Skin of body (tissue), 2 donors: Measurements from ENCODE around the gene KRT33B. TPM values are rescaled to one million over a fixed set of nuclear protein-coding genes. Genes with fewer than 3 reads are reported as not detected.
"Not testable (repeated sequence)": the region's sequence is repeated elsewhere in the genome, so short reads cannot be mapped to it uniquely, and the experiment has no call there.

Experiments
- DNase-seq: peaks from one replicate; lab custom pipeline; 2025; lab: John Stamatoyannopoulos, UW
- total RNA-seq: library from RNA; depleted of rRNA; stranded (reverse); fragments of >200 nt; gene quantifications from one replicate; pipeline ENCODE4 v1.2.3, GENCODE V29; 2014

The KRT33B gene
- total RNA-seq, 1 donor from 2014 or later: 7.7 TPM

DNA sequence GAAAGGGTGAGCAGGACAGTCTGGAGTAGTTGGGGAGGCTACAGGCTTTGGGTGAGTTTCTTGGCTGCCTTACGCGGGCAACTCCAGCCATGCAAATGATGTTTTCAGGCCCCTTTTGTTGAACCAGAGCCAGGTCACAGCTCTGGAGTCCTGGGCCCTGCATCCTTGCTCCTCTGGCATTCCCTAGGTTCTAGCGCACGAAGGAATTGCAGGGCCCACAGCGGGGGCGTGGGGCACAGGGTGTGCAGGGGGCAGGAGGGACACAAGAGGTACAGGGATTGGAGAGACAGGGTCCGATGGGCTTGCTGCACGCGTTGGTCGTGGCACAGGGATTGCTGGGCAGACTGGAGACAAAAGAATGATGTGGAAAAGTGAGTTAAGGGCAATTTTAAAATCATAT is 24.2 kb upstream of the KRT33B start:
- no peak for DNase-seq

DNA sequence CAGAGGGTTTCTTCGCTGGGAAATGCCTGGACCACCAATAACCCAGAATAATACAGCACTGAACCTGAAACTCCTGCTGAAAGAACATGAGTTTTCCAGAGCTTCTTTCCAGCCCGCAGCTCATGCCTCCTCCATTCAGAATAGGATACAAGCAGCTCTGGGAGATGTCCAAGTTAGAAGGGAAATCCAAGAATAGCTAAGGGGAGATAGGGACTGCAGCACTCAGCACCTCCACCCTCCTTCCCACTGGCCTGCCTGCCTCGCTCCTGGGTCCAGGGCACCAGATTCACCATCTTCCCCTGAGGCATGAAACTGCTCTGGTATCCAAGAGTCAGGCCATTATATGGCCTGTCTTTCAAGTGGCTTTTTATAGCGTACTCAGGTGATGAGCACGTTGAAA is 23.7 kb upstream of the KRT33B start:
- DNase-seq: no peak

DNA sequence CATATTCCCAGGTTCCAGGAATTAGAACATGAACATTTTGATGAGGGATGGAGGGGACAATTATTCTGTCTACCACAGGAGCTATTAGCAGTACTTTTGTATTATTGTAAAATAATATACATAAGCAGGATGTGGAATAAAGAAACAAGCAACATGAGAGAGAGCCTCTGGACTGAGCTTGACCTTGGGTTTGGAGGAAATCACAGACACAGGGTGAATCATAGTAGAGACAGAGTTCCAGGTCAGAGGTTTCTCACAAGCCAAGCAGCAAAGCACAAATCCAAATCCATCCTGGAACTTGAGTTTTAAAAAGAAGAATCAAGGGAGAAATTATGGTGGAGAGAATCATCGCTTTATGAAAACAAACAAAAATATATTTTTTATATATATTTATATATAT is 22.7 kb upstream of the KRT33B start:
- DNase-seq: no peak

DNA sequence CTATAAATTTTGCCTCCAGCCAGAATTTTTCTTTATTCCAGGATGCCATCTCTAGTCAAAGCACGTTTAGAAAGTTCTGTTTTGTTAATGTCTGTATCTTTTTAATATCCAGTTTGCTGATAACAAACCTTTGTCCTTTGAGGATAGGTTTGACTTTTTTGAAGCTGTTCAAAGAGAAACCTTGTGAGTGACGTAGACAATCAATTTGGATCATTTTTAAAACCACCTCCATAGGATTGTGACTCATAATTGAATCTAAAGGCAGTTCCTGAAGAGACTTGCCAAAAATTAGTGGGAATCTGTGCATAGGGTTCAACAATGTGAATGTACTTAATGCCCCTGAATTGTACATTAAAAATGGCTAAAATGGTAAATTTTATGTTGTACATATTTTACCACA is 21.9 kb upstream of the KRT33B start:
- DNase-seq: no peak

DNA sequence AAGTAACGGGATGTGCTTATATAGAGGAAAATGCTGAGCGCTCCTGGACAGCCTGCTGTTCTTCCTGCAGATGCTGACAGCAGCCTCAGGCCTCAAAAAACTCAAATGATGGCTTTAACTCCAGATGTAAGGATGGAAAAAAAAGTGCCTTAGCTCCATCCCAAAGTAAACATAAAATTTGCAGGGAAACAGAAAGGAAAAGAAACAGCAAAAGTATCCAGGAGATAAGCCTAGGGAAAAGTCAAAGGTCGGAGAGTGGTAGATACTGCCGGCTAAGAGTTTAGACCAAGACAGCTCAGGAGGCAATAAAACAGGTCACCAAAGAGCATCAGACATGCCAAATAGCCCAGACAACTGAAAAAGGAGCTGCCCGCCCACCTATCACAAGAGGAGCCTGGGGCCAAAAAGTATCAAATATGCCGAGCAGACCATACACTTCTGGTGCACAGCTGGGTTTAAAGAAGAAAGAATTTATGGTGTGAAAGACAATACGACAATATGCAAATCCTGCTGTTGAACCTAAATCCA is 20.9 kb upstream of the KRT33B start:
- DNase-seq: no peak

DNA sequence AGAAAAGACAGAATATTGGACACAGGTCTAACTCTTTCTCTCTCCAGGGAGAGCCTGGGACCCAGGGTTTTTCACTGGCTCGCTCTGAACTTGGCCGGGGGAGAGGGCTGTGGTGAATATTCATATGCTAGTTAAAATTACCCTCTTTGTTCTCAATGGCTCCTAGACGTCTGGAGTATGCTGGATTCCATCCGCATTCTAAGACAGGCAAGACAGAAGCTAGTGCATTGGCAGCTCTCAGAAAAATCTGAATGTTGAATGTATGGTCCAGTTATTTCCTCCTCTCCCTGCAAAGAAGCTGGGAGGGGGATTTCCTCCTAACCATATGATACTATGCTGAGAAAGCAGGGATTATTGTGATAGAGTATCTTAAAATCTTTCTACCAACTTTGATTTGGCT is 18.1 kb upstream of the KRT33B start:
- no peak for DNase-seq

DNA sequence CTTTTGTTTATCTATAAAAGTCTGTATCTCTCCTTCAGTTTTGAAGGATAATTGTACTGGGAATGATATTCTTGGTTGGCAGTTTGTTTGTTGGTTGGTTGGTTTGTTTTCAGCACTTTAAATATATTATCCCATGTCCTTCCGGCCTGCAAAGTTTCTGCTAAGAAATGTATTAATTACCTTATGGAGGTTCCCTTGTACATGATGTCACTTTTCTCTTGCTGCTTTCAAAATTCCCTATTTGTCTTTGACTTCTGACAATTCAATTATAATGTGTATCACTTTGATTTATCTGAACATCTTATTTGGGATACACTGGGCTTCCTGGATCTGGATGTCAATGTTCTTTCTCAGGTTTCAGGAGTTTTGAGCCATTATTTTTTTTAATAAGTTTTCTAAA is 16.6 kb upstream of the KRT33B start:
- no peak for DNase-seq

DNA sequence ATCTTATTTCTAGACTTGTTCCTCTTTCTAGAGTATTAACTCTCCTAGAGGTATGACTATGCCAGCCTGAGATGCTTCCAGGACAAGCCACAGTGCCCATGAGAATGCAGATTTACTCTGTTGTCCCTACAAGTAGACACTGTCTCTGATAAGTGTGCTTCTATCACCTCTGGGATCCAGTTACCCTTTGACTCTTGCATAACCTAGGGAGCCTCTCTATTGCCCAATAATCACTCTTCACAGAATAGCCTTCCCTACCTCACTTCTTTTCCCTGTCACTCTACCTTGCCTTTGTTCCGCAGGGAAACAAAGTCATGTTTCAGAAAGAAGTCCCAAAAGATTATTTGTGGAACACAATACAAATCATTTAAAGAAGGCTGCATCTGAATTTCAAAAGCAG is 14.1 kb upstream of the KRT33B start:
- no peak for DNase-seq

DNA sequence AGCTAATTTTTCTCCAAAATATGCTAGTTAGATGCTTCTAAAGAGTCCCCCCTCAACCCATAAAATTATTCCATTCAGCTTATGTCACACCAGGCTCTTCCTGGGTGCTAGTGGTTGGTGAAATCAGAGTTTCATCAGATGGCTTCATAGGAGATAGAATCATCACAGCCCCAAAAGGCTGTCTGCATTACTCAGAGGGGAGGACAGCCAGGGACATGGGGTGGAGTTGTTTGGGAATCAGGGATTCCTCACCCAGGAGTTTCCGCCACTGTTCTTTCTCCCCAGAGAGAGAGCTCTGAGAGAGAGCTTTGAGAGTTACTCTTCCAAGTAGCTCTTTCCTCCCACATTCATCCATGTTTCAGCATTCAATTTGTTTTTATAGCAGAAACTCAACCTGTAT is 12.8 kb upstream of the KRT33B start:
- DNase-seq: no peak

DNA sequence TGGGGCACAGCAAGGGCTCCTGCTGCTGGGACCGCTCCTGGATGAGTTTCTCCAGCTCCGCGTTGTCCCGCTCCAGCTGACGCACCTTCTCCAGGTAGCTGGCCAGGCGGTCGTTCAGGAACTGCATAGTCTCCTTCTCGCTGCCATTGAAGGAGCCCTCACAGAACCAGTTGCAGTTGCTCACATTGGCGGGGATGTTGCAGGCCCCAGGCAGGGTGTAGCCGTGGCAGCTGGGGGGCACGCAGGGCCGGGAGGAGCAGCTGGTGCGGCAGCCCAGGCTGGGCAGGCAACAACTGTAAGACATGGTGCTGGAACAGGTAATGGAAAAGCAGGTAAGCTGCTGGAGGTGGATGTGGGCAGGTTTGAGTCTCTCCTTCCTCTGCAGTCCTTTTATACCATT is 12.3 kb upstream of the KRT33B start, which contains the start of gene KRT34:
KRT34 (minus strand) TSS at position 364 of the 400 bp plus-strand sequence; CDS start at position 304, 60 bp downstream.
- not testable (repeated sequence) for DNase-seq

DNA sequence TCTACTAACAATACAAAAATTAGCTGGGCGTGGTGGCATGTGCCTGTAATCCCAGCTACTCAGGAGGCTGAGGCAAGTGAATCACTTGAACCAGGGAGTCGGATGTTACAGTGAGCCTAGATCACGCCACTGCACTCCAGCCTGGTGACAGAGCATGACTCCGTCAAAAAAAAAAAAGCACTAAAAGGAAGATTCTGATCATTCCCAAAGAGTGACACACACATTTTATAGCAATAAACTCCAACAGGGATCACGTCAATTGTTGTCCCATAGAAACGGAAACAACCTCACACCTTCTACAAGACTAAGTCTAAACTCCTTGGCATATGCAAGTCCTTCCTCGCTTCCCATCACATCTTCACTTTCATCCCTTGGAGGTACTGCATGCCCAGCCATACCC is 10.5 kb upstream of the KRT33B start:
- not testable (repeated sequence) for DNase-seq

DNA sequence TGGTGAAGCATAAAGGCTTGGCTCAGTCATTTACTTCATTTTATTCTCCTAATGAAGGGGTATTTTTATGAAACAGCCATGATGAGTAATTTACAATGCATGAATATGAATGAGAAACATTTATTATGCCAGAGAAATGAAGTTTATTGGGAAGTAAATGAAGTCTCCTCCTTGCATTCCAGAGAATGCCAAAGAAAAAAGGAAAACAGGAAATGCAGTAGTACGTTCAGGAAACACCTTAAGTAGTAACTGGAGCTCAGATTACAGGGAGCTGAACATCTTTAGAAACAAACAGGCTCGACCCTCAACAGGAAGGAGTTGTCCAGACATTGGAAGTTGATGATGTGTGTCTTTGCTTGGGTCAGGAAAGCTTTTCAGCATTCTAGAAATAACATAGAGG is 7.9 kb upstream of the KRT33B start:
- no peak for DNase-seq

DNA sequence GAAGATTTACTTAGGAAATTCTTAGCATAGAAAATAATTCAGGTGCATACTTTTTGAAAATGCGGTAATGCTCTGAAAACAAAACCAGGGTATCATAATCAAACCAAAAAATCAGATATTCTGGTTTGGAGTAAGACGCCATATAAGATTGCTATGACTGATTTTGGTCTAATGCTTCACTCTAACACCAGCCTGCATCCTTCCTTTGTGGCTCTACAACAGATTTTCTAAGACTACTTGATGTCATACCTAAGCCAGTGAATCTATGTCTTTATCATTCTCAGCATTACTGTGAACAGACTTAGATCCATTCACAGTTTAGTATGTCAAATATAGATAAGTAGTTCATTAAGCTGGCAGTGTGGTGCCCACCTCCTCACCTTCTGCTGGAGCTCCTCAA is 590 bp downstream of the KRT33B start:
- DNase-seq: no peak

DNA sequence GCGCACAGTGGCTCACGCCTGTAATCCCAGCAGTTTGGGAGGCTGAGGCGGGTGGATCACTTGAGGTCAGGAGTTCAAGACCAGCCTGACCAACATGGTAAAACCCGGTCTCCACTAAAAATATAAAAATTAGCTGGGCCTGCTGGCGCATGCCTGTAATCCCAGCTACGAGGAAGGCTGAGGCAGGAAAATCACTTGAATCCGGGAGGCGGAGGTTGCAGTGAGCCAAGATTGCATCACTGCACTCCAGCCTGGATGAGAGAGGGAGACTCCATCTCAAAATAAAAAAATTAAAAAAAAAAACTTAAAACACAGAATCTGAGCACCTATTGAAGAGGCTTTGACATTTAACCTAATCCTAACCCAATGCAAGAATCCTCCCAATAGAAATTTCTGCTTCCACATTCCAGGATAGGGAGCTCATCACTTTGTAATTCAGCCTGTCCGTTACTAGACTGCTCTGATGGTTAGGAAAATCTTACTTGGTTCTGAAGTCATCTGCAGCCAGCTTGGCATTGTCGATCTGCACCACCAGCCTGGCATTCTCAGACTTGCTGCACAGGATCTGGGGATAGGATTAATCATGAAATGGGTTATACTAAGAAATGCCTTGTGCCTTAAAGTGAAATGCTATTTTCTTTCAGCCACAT is 2.1 kb downstream of the KRT33B start:
- DNase-seq: no peak

DNA sequence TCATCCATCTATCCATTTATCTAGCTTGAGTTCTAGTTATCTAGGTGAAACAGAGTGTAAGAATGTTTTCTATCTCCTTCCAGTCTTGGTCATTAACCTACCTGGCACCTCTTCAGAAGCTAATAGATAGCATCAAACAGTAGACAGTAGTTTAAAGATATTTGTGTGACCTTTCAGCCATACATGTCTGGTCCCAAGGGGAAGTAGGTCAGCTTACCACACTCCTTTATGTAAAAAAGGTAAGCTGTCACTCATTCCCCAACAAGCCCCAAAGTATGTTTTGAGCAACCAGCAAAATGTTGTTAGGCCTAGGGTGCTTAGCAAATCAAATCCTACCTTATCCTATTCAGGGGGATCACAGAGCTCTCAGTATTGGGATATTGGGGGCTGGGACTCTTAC is 3.5 kb downstream of the KRT33B start:
- DNase-seq: no peak

DNA sequence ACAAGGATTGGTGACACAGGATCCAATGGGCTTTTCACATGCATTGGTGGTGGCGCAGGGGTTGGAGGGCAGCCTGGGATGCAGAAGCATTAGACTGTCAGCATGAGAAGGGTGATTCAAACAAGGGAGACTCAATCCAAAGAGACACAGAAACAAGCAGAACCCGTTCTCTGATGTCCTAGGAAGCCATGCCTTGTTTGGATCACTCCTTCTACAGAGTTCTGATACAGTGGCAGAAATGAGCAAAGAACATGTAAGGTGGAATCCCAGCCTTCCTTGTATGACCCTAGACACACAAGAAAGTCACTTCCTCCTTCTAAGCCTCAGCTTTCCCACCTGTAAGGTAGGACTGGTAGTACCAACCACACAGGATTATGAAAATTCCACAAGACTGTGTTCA is 5.7 kb downstream of the KRT33B start:
- no peak for DNase-seq

DNA sequence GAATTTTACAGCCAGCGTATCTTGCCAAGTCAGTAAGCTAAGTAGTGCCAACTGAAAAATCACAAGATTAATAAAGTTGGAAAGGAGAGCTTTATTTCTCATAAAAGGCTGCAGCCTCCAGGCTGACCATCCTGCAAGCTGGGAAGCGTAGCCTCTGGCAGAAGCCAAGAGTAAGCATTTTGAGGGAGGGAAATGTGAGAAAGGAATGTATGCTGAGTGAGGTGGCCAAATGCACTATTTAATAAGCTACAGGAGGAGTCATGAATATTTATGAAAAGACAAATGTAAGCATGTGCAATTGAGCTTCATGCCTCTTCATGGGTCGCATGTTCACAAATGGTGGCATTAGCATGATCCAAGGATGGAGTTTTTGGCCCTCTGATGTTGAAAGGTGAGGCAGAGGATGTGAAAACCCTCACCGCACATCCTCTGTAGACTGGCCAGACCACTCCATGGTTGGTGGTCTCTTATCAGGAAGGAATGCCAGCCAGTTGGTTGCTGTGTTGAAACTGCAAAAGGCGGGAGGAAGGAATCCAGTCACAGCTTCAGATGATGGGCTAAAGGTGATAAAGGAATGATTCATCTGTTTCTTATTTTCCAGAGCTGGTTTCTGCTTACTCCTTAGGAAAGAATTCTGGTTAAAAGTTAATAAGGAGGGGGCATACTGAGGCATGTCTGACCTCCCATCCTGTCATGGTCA is 9.2 kb downstream of the KRT33B start:
- no peak for DNase-seq

DNA sequence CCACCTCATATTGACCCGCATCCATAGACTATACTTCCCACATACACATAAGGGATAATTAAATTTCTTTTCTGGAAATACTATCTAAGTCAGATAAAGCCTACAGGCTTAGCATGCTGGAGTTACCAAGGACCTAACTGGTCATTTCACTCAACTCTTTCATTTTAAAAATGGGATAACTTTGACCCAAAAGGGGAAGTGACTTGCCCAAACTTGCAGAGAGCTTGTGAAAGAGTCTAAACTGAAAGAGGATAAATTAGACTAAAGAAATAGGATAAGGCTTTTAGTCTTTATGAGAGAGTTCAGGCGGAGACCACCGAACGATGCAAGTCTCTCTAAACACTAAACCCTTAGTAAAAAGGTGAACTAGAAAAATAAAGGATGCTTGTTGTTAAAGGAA is 15.1 kb downstream of the KRT33B start:
- DNase-seq: no peak

DNA sequence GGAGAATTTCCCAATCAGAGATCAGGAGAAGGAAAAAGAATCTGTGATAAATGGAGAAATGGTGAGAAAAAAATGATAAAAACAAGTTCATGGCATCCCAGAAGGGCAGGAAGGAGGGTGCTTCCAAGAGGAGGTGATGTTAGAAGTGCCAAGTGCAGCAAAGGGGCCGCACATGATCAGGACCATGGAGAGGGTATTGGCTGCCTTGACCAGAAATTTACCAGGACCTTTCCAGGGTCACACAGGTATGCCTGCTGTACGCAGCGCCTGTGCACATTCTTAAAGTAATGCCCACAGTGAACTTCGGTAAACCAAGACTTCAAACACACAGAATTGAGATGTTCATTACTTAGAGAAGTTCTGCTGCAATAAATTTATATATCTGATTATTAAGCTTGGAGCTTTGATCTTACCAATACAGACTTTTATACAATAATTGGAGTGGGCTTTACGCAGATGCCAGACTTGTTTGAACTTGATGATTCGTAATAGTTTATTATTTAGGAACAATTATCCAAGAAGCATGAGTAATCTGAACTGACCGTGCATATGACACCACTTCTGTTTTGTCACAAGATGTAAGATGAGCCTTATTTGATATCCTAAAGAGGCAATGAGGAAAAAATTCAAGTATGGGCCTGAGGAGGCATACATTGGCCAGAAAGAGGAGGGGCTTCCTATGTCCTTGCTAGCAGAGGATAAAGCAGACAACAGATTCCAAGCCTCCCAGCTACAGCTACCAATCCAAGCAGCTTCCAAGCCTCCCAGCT is 16.8 kb downstream of the KRT33B start:
- DNase-seq: no peak

DNA sequence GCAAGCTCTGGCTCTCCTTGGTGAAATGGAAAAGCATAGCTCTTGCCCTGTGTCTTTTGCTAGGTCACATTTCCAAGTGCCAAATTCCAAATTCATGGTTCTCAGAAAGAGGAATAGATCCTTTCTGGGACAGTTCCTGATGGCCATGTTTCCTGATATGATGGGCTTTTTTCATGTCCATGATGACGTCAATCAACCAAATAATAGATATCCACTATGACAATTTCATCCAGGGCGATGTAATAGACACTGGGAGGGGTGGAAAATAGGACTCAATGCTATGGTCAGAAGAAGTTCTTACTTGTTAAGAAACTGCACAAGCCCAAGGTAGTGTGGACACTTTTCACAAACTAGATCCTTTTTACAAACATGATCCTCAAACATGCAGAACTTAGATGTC is 18.4 kb downstream of the KRT33B start:
- no peak for DNase-seq

DNA sequence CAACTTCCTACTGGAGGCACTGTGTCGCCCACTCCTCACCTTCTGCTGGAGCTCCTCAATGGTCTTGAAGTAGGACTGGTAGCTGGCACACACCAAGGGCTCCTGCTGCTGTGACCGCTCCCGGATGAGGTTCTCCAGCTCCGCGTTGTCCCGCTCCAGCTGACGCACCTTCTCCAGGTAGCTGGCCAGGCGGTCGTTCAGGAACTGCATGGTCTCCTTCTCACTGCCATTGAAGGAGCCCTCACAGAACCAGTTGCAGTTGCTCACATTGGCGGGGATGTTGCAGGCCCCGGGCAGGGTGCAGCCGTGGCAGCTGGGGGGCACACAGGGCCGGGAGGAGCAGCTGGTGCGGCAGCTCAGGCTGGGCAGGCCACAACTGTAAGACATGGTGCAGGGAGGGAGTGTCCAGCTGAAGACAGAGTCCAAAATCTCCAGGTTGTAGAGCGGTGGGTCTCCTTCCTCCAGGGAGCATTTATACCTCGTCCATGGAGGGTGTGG is 19.2 kb downstream of the KRT33B start, which contains the start of gene KRT33A:
KRT33A (minus strand) TSS at position 448 of the 498 bp plus-strand sequence; CDS start at position 387, 61 bp downstream.
- not testable (repeated sequence) for DNase-seq
